Suppressor macrophage treated with lipopolysaccharide for 4 hours (primary cell): ENCODE results near the gene SPTLC3.

Source experiments
- DNase-seq: peaks from one replicate; pipeline ENCODE4 v3.0.0-alpha.2; 2020

SPTLC3 gene

DNA sequence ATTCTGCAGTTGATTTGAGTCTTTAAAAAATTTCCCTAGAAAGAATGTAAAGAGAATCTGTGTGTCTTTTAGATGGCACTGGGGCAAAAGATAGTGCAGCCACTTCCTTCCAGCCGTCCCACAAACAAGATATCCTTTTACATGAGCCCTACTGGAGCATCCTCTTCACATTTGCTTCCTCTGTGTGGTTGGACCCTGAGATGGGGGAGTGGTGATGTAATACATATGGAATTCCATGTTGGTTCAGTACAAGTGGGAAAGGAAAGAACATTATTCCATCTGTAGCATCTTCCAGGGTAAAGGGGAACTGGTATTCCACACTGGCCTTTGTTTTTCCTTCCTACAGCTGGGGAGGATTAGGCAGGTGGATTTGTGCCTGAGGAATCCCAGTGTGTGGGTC lies 133.4 kb downstream of the SPTLC3 start:
- DNase-seq = no peak

- DNase-seq = no peak
Observed at GRCh38 chr20:13147071-13147963, 138.5 kb downstream of the SPTLC3 start.

- DNase-seq = no peak
Observed at GRCh38 chr20:13147971-13148370, 139.2 kb downstream of the SPTLC3 start.

DNA sequence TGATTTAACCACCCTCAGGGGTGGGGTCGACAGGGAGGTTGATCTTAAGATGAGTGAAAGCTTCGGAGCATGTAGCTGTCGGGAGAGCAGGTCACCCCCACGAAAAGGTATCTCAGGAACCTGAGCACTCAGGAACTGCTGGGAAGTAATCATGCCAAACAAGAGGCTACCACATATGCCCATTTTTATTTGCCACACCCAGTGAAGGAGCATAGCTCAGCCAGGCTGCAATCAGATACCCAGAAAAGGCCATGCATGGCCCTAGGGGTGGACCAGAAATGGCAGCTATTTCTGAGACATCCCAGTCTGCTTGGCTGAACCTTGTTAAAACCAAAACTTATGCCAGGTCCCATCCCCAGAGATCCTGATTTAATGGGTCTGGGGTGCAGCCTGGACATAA lies 139.6 kb downstream of the SPTLC3 start:
- no peak for DNase-seq

DNA sequence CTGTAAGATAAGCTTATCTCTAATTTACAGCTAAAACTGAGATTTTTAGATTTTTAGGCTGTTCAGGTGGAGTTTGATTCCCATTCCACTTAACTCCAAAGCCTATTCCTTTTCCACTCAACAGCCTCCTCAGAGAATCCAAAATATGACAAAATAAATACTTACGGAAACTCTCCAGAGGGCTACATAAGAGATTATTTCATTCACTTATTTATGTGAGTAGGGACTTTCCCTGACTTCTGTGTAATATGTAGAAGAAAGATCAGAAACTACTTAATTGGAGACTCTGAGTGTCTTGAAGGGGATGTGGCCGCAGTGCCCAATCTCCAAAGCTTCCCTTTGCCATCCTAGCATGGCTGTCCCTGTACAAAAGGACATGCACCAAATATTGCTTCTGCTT lies 140.2 kb downstream of the SPTLC3 start:
- DNase-seq = no peak

GRCh38 chr20:13149371-13150105 lies 140.8 kb downstream of the SPTLC3 start:
- no peak for DNase-seq

GRCh38 chr20:13158369-13158768 lies 149.6 kb downstream of the SPTLC3 start:
- DNase-seq = no peak

DNA sequence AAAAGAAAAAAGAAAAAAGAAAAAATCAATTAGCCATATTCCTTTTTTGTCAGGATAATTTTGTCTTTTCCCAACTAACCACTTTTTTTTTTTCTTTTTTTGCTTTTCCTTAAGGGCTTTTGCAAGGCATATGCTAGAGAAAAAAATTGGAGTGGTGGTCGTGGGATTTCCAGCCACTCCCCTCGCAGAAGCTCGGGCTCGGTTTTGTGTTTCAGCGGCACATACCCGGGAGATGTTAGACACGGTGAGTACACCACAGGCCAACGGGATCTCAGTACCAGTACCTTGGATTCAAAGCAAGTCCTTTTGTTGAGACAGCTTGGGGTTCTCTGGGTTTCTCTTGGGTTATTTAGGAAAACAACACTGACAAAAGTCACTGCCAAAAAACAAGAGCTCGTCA lies 151.1 kb downstream of the SPTLC3 start:
- DNase-seq = no peak

DNA sequence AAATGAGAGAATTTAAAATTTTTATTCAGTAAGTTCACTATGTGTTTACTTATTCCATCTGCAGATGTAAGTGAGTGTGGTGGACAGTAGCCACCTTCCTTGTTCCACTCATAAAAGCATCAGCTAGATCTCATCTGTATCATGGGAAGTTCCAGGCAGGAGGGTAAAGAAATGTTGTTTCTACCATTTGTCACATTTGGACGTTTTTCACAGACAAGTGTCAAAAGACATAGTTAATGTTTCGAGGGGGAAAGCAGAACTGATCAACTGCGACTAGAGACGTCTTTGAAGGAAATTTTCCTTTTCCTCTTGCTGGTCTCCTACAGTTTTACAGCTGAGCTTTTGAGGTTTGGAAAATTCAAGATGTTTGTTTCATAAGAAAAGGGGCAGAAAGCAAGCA lies 156.4 kb downstream of the SPTLC3 start:
- no peak for DNase-seq

DNA sequence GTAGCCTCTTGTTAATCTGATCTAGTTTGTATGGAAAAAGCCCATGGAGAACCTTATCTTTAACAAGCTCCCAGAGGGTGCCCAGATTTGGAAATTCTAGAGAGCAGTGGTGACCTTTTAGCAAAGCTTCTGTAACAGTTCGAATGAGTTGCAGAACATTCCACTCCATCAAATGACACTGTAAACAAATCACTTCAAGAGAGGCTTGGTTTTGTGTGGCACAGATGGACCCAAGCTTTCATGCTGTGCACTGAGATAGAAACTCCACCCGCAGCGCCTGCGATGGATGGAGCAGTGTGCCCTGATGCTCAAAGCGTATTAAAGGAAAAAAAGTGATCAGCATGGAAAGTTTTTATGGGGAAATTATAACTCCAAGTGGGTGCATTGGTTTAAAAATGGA lies 157.2 kb downstream of the SPTLC3 start:
- DNase-seq = no peak

- DNase-seq = no peak
Observed at GRCh38 chr20:13166437-13166836, 157.7 kb downstream of the SPTLC3 start.

- no peak for DNase-seq
Observed at GRCh38 chr20:13169086-13169485, 160.3 kb downstream of the SPTLC3 start.

GRCh38 chr20:13170771-13171170 lies 162.0 kb downstream of the SPTLC3 start:
- DNase-seq = no peak

GRCh38 chr20:13173201-13173600 lies 164.4 kb downstream of the SPTLC3 start:
- DNase-seq = no peak

DNA sequence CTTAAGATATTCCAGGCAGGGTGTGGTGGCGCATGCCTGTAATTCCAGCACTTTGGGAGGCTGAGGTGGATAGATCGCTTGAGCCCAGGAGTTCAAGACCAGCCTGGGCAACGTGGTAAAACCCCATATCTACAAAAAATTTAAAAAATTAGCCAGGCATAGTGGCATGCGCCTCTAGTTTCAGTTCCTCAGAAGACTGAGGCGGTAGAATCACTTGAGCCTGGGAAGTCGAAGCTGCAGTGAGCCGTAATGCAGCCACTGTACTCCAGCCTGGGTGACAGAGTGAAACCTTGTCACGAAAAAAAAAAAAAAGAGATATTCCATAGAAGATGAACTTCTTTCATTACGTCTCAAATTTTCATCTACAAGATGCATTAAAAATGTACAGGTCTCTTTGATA lies 165.6 kb downstream of the SPTLC3 start:
- DNase-seq = no peak

GRCh38 chr20:13180986-13181889 lies 172.5 kb downstream of the SPTLC3 start:
- DNase-seq = no peak

- no peak for DNase-seq
Observed at GRCh38 chr20:13183005-13183404, 174.2 kb downstream of the SPTLC3 start.

DNA sequence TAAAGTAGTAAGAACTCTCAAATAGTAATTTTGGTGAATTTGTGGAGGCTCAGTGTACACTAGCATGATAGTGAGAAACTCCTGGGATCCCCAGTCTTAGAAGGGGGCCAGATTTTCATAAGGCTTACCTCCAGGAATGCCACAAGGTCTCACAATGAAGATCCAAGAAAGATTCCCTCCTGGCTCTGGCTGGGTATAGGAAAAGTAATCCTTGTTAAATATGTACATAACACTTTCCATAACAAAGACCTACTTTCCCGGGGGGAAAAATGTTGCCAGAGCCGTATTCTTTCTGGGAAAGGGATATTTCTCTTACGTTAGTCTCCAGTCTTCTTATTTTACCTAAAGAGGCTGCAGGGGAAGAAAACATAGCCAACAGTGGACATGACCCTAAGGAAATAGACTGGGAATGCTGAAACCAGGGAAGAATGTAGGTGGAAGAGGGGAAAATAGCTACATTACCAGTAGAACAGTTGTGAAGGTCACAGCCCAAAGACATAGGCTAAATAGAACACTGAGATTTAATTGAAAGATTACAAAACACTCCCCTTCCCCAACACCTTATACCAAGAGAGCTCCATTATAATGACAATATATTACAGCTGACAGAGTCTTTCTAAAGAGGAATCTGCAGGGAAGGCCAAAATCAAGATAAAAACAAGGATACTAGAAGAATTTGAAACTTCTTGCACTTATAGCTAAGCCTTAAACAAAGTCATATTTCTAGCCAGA lies 177.4 kb downstream of the SPTLC3 start:
- no peak for DNase-seq

DNA sequence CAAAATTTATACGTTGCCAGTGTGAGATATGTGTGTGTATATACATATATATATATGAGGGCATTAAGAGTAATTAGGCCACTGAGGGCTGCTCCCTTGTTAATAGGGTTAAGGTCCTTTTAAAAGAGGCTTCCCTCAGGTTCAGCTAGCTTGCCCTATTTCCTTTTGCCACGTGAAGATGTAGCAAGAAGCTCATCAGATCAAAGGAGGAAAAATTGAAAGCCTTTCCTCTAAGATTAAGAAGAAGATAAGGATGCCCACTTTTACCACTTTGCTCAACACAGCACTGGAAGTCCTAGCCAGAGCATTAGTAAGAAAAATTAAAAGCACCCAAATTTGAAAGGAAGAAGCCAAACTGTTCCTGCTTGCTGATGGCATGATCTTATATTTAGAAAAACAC lies 179.1 kb downstream of the SPTLC3 start:
- no peak for DNase-seq

- DNase-seq = no peak
Observed at GRCh38 chr20:13199279-13199678, 190.5 kb downstream of the SPTLC3 start.

- DNase-seq = no peak
Observed at GRCh38 chr20:13200767-13201500, 192.2 kb downstream of the SPTLC3 start.

DNA sequence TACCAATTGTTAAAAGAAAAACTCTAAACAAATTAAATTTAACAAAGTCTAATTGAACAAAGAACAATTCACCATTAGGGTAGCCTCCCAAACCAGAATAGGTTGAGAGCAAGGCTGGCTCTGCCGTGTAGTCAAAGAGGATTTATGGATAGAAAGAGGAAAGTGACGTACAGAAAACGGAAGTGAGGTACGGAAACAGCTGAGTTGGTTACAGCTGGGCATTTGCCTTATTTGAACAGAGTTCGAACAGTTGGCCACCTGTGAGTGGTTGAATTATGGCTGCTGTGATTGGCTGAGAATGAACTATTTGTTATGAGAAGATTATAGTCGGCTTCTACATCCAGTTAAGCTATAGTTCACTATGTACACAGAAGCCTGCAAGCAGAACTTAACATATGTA lies 193.8 kb downstream of the SPTLC3 start:
- no peak for DNase-seq
